Measurements from ENCODE around the gene CBLB.

DNA sequence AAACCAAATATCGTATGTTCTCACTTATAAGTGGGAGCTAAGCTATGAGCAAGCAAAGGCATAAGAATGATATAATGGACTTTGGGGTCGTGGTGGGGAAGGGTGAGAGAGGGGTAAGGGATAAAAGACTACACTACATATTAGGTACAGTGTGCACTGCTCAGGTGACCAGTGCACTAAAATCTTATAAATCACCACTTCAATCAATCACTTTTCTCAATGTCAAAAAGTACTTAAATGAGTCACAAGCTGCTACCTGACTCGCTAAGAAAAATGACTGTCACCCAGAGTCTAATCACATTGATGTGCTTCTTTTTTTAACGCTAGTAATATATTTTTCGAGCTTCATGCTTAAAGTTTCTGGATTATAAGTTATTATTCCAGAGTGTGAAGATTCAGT is 95.5 kb downstream of the CBLB start:
- TF ChIP-seq POLR2AphosphoS5 (IDR thresholded peaks at IDR 0.05; ENCODE audit: low read depth, low read length) (no peak), SIN3A (IDR thresholded peaks at IDR 0.05; ENCODE audit: borderline replicate concordance, insufficient read depth, low read depth, low read length) (no peak)
- TF ChIP-seq, protein P1, sequence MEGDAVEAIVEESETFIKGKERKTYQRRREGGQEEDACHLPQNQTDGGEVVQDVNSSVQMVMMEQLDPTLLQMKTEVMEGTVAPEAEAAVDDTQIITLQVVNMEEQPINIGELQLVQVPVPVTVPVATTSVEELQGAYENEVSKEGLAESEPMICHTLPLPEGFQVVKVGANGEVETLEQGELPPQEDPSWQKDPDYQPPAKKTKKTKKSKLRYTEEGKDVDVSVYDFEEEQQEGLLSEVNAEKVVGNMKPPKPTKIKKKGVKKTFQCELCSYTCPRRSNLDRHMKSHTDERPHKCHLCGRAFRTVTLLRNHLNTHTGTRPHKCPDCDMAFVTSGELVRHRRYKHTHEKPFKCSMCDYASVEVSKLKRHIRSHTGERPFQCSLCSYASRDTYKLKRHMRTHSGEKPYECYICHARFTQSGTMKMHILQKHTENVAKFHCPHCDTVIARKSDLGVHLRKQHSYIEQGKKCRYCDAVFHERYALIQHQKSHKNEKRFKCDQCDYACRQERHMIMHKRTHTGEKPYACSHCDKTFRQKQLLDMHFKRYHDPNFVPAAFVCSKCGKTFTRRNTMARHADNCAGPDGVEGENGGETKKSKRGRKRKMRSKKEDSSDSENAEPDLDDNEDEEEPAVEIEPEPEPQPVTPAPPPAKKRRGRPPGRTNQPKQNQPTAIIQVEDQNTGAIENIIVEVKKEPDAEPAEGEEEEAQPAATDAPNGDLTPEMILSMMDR (IDR thresholded peaks at IDR 0.05), result no peak
- TF ChIP-seq, protein P2, sequence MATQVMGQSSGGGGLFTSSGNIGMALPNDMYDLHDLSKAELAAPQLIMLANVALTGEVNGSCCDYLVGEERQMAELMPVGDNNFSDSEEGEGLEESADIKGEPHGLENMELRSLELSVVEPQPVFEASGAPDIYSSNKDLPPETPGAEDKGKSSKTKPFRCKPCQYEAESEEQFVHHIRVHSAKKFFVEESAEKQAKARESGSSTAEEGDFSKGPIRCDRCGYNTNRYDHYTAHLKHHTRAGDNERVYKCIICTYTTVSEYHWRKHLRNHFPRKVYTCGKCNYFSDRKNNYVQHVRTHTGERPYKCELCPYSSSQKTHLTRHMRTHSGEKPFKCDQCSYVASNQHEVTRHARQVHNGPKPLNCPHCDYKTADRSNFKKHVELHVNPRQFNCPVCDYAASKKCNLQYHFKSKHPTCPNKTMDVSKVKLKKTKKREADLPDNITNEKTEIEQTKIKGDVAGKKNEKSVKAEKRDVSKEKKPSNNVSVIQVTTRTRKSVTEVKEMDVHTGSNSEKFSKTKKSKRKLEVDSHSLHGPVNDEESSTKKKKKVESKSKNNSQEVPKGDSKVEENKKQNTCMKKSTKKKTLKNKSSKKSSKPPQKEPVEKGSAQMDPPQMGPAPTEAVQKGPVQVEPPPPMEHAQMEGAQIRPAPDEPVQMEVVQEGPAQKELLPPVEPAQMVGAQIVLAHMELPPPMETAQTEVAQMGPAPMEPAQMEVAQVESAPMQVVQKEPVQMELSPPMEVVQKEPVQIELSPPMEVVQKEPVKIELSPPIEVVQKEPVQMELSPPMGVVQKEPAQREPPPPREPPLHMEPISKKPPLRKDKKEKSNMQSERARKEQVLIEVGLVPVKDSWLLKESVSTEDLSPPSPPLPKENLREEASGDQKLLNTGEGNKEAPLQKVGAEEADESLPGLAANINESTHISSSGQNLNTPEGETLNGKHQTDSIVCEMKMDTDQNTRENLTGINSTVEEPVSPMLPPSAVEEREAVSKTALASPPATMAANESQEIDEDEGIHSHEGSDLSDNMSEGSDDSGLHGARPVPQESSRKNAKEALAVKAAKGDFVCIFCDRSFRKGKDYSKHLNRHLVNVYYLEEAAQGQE (IDR thresholded peaks at IDR 0.05; ENCODE audit: insufficient read depth in 1 of 2, low read depth in 2 of 2, low read length in 1 of 2), result no peak
